Skin epidermis (tissue), 12 donors: ENCODE data around the gene EVI5.
"Not testable (repeated sequence)": the region's sequence is repeated elsewhere in the genome, so short reads cannot be mapped to it uniquely, and the experiment has no call there.

Experiments used
- H3K27ac ChIP-seq, 21 experiments: fragments of 200-600 bp; sonication (generic) in 11 of 21; one replicate each; pipeline ENCODE4 v1.5.0; 2020; ENCODE audit warnings: mild to moderate bottlenecking in 3 of 21, inconsistent platforms in 2 of 21, moderate library complexity in 2 of 21
- H3K4me3 ChIP-seq, 7 experiments: fragments of 200-600 bp; sonication (generic) in 2 of 7; one replicate each; pipeline ENCODE4 v1.5.0; 2020; ENCODE audit warnings: inconsistent platforms in 2 of 7, mild to moderate bottlenecking in 2 of 7, moderate library complexity in 1 of 7

EVI5 gene

DNA sequence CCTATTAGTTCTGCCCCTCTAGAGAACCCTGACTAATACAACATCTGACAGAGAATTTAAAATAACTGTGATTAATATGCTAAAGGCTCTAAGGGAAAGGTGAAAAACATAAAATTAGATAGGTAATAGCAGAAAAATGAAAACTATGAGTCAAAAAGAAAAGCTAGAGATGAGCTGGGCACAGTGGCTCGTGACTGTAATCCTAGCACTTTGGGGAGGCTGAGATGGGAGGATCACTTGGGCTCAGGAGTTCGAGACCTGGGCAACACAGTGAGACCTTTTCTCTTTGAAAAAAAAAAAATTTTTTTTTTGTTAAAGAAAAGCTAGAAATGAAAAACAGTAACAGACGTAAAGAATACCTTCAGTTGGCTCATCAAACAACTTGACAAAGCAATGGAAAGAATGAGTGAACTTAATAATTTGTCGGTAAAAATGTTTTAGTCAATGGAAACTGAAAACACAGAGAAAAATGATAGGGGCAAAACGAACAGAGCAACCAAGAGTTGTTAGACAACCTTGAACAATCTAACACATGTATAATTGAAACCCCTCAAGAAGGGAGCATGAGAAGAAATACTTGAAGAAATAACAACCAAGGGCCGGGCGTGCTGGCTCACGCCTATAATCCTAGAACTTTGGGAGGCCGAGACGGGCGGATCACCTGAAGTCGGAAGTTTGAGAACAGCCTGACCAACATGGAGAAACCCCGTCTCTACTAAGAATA, 165.3 kb downstream of the EVI5 start:
- H3K4me3 ChIP-seq, result no peak overlapping the region
- no peak overlapping the region for H3K27ac ChIP-seq

DNA sequence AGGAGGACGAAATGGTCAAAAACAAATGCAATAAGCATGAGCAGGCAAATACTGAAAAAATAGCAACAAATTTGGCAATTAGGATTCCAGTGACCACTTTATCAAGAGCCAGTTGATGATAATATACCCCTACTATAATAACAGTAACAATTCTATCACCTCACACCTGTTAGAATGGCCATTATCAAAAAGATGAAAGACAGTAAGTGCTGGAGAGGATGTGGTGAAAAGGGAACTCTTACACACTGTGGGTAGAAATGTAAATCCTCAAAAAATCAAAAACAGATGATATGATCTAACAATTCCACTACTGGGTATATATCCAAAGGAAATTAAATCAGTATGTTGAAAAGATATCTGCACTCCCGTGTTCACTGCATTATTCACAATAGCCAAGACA, 183.9 kb downstream of the EVI5 start:
- no peak overlapping the region for H3K4me3 ChIP-seq

DNA sequence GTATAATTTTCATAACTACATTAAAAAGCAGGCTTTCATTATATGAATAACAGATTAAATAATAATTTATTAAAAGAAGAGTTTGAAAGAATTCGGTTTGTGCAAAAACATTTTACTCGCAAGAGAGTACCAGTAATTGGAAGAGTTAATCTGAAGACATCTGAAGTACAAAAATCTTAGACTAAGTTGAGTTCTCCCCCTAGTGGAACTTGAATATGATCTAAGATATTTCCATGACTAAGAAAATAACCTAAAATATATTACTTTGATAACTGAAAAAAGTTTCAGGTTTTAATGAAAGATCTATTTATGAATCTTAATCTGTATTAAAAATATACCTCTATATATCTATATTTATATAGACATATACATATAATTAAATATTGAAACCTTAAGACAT, 185.7 kb downstream of the EVI5 start:
- H3K27ac ChIP-seq, result no peak overlapping the region
- no peak overlapping the region for H3K4me3 ChIP-seq

More for the DNA sequence above, 183.9 kb downstream of the EVI5 start:
- no peak overlapping the region for H3K27ac ChIP-seq

DNA sequence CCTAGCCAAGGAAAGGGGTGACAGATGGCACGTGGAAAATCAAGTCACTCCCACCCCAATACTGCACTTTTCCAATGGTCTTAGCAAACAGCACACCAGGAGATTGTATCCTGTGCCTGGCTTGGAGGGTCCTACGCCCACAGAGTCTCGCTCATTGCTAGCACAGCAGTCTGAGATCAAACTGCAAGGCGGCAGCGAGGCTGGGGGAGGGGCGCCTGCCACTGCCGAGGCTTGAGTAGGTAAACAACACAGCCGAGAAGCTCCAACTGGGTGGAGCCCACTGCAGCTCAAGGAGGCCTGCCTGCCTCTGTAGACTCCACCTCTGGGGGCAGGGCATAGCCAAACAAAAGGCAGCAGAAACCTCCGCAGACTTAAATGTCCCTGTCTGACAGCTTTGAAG, 195.5 kb downstream of the EVI5 start:
- not testable (repeated sequence) for H3K4me3 ChIP-seq, H3K27ac ChIP-seq

DNA sequence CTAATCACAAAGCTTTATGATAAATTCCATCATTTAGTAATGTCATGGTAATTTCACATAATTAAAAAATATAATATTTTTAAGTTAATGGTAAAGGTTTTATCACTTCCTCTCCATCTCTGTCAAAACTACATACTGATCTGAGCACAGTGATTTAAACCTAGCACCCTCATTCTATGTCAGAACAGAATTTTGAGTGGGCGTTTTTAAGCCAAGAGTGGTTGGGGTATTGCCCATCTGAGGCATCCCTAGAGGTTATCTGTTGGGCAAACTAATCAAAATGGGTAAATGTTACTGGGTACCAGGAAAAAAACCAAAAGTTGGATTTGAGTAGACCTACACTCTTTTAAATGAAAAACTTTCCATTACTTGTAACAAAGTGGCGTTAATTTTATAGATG, 197.5 kb downstream of the EVI5 start:
- H3K4me3 ChIP-seq, result no peak overlapping the region
- H3K27ac ChIP-seq, result no peak overlapping the region

DNA sequence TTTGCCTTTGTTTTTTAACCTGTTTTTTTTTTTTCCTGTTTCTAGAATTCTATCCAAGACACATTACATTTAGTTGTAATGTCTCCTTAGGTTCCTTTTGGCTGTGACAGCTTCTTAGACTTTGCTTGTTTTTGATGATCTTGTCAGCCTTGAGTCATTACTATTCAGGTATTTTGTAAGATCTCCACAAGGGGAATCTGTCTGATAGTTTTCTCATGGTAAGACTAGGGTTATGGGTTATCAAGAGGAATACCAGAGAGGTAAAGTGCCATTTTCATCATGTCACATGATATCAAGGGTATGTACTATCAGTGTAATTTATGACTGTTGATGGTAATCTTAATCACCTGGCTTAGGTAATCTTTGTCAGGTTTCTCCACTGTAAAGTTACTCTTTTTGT, 199.1 kb downstream of the EVI5 start:
- no peak overlapping the region for H3K27ac ChIP-seq
- H3K4me3 ChIP-seq, result no peak overlapping the region

DNA sequence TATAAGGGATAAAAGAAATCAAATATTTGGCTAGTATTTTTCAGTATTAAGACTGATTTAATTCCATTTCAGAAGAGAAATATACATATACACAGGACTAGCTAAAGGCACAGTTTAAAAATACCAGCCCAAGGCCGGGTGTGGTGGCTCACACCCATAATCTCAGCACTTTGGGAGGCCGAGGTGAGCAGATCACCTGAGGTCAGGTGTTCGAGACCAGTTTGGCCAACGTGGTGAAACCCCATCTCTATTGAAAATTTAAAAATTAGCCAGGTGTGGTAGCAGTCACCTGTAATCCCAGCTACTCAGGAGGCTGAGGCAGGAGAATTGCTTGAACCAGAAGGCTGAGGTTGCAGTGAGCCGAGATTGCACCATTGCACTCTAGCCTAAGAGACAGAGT, 200.1 kb downstream of the EVI5 start:
- not testable (repeated sequence) for H3K4me3 ChIP-seq
- peak overlapping the region in 1 of 21 experiments; percentile 38 for H3K27ac ChIP-seq

DNA sequence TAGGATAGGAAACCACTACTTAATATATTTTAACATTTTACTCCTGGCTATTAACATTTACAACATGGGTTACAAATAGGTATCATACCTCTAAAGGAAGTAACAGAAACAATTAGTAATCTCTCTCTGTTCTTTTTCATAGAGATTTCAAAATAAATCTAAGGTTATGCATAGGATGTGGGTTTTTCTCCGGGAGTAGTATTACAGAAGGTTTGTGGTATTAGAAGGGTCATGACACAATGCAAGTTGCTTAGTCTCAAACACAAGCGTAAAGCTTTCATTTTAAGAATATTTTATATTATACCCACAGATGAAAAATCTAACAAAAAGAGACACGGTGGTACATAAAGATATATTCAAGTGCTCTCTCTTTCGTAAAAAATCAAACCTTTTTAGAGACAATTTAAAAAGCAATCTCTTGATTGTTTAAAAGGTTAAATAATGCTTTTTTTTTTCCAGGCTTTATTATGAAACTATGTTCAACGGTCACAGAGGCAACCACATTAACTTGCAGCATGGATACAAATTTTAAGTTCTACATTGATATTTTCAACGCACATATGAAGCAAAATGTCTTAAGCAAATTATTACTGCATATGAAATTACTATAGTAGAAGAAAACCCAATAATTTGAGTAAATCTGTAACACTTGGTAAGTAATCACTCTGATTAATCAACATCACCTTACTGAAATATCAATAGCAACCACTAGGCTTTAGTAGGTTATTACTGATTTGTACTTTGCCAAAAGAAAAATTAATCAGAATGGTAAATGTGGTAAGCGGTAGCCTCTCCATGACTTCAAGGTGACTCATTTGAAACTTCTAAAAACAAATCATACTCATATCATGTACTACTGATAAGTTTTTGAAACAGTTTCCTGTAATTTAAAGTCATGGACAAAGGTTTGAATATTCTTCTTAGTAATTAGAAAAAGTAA, 200.8 kb downstream of the EVI5 start:
- Histone ChIP-seq H3K4me3 (no peak overlapping the region), H3K27ac (peak overlapping the region in 2 of 21 experiments; percentile 2 to 38)

DNA sequence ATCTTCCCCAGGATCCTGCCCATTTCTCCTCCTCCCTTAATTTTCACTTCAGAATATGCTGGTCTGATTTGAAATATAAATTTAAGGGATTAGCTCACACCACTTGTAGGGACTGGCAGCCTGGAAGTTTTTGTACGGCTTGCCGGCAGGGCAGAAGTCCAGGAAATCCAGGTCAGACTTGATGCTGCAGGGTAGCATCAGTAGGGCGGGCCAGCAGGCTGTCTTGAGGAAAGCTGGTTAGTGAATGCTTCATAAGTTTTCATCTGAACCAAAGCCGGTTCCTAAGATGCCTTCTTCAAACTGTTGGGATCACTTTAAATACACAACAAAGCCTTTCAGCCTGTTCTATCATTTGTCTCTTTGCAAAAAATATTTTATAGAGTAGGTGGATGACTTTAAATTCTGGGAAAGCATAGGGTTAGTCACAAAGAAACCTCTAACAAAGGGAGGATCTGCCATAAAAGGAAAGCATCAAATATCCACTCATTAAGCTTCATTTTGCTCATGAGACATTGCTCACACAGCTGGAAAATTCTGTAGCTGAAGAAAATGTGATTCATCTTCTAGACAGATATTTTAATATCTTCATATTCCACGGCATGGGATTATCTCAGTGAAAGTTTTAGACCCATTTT, 207.5 kb downstream of the EVI5 start:
- H3K4me3 ChIP-seq, result no peak overlapping the region
- peak overlapping the region in 3 of 21 experiments; percentile 11 to 33 (median 32) for H3K27ac ChIP-seq

DNA sequence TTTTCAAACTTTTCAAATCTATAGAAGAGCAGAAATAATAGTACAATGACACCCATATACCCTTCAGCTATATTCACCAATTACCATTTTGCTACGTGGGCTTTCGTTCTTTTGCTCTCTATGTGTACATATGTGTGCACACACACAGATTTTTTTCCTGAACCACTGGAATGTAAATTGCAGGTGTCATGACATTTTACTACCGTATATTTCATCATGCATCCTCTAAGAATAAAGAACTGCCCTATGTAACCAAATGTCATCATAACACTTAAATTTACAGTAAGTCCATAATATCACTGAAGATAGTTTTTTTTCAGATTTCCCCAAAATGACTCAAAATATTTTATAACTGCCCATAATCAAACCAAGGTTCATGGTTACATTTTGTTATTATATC, 209.8 kb downstream of the EVI5 start:
- H3K27ac ChIP-seq, result no peak overlapping the region
- H3K4me3 ChIP-seq, result no peak overlapping the region

DNA sequence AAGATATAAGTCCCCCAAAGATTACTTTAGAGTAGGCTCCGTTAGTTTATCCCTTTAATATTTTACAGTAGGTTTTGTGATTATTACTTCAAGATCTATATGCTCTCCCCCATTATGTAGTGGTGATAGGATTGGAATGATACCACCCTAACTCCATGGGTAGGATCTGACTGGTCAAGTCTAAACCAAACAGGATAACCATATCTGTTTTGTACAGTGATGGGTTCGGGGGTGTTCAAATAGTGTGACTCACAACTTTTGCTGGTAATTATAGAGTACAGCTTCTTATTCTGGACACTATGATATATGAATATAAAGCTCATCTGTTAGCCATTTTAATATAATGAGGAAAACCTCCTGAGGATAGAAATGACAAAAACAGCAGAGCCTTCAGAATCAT, 212.4 kb downstream of the EVI5 start:
- Histone ChIP-seq H3K4me3 (no peak overlapping the region), H3K27ac (no peak overlapping the region)

DNA sequence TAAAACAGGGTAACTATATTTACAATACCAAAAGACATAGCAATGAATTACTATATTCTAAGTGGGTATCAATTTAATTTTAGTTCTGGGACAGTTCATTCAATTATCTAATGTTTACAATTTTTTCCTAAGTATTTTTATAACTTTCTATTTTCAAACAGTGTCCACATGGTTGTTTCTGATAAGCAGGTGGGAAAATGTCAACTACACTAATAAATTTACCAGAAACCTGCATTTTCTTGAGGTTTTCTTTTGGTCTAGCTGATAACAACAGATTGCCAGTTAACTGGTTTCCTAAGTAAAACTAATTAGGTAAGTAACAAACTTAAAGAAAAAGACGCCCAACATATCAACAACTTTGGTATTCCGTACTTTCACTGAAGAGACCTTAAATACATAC, 213.3 kb downstream of the EVI5 start:
- Histone ChIP-seq H3K27ac (no peak overlapping the region), H3K4me3 (no peak overlapping the region)

DNA sequence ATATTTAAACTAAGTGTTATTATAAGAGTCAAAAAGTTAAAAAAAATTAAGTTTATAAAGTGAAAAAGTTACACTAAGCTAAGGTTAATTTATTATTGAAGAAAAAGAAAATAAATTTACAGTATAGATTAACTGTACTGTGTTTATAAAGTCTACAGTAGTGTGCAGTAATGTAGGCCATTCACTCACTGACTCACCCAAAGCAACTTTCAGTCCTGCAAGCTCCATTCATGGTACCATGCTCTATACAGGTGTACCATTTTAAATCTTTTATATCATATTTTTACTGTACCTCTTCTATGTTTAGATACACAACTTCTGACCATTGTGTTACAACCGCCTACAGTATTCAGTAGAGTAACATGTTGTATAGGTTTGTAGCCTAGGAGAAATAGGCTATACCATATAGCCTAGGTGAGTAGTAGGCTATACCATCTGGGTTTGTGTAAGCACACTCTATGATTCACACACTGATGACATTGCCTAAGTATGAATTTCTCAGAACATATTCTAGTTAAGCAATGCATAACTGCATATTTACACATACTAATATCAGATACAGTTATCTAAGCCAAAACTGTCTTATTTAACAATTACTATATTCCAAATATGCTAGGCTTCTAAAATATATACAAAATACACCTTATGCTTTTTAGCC, 217.6 kb downstream of the EVI5 start:
- Histone ChIP-seq H3K4me3 (no peak overlapping the region), H3K27ac (no peak overlapping the region)

DNA sequence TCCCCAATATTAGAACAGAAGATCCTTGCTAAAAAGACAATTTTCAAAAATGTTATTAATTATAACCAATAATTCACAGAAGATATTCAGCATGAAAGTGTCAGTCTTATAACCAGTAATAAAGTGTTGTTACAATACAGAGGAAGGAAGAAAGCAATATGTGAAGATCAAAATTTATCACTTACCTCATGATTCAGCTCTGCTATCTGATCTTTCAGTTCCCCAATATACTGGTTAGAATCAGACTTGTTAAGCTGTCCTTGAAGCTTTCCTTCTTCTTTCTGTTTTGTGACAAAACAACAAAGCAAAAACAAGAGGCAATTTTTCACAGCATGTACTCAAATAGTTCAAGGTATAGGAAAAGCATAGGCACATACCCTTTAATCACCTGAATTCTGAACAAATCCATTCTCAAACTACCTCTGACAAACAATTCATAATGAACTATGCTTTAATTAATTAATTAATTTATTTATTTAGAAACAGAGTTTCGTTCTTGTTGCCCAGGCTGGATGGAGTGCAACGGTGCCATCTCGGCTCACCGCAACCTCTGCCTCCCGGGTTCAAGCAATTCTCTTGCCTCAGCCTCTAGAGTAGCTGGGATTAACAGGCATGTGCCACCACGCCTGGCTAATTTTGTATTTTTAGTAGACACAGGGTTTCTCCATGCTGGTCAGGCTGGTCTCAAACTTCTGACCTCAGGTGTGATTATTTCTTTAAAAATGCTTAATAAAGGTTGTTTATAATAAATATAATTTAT, 221.3 kb downstream of the EVI5 start:
- Histone ChIP-seq H3K27ac (no peak overlapping the region), H3K4me3 (no peak overlapping the region)

DNA sequence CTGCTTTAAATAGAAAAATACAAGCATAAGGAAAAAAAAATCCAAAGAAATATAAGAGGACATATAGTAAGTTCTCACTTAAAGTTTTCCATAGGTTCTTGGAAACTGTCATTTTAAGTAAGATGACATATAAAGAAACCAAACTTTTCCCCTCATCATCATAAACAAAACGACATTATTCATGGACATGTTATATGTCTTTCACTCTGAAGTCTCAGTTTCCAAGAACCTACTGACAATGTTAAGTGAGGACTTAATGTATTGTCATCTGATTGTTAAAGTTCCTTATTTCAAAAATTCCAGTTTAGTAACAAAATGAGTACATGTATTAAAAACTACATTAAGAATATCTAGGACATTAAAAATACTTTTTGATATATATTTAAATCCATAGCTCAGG, 228.6 kb downstream of the EVI5 start:
- no peak overlapping the region for H3K4me3 ChIP-seq
- H3K27ac ChIP-seq, result no peak overlapping the region

DNA sequence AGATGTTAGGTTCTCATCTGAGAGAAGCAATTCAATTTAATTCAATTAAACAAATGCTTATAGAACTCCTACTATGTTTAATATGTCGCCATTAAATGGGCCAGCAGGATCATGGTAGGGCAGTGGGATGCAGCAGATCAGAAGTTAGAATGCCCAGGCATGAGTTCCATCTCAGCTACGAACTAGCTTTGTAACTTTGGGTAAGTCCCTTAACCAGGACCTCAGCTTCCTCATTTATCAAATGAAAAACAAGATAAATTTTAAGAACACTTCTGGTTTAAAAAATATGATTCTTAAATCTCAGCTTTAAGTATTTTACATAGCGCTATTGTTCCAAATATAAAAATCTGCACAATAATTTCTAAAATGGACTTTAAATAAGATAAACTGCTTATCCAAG, 230.7 kb downstream of the EVI5 start:
- no peak overlapping the region for H3K4me3 ChIP-seq
- no peak overlapping the region for H3K27ac ChIP-seq

DNA sequence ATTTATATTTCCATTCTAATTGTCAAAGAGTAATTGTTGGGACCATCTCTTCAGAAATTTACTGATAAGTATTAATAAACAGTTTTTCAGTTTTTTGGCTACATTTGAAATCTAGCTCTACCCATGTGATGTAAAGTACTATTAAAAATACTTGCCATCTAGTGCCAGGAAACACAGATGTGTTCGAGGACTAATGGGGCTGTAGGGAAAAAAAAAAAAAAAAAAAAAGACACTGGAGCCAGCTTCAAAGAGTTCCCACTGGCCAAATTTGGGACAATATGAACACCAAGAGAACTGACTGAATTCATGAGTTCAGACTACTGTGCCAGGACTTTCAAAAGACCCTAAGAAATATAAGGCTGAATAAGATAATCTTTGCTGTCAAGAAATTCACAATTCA, 233.0 kb downstream of the EVI5 start:
- Histone ChIP-seq H3K4me3 (no peak overlapping the region), H3K27ac (no peak overlapping the region)

DNA sequence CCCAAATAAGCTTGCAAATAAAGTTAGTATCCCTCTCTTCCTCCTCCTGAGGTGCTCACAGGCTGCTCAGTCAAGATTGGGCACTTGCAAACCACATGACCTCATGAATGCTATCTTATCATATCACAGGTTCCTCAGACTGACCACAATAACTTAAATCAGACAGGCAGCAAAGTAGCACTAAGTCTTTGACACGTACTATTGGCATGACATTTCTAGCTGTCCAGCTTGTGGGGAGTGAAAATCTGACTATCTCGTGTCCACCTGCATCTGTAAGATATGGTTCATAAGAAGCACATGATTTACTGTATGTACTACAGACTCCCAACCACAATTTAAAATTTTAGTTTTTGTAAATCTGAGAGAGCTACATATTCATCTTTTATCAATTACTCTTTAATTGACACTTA, 240.1 kb downstream of the EVI5 start:
- Histone ChIP-seq H3K4me3 (no peak overlapping the region), H3K27ac (no peak overlapping the region)
